Fibroblast of lung (primary cell): ENCODE data around the gene PDE11A. TPM values are rescaled to one million over a fixed set of nuclear protein-coding genes. Genes with fewer than 3 reads are reported as not detected.

ENCODE experiments used
- DNase-seq, 2 donors: peaks; one replicate each; pipeline versions ENCODE4 v3.0.0 to v3.0.0-alpha.2; 2010; ENCODE audit warnings: low read depth in 2 of 2
- H2AFZ ChIP-seq: 2 replicates; pipeline ENCODE4 v1.5.1; 2012; ENCODE audit warnings: low read length, control low read depth, inconsistent platforms
- H3K27ac ChIP-seq: 2 replicates; pipeline ENCODE4 v1.5.1; 2011; ENCODE audit warnings: low read length, control low read depth; ENCODE audit not compliant: insufficient read depth
- H3K27me3 ChIP-seq: 2 replicates; pipeline ENCODE4 v1.5.1; 2011; ENCODE audit warnings: mild to moderate bottlenecking, low read length; ENCODE audit not compliant: control insufficient read depth, insufficient read depth
- H3K36me3 ChIP-seq: 2 replicates; pipeline ENCODE4 v1.5.1; 2011; ENCODE audit warnings: low read length; ENCODE audit not compliant: control insufficient read depth, insufficient read depth
- H3K4me1 ChIP-seq: 2 replicates; pipeline ENCODE4 v1.5.1; 2011; ENCODE audit warnings: low read length; ENCODE audit not compliant: control insufficient read depth, insufficient read depth; ENCODE audit errors: extremely low read depth
- H3K4me2 ChIP-seq: 2 replicates; pipeline ENCODE4 v1.5.1; 2011; ENCODE audit warnings: low read length, control low read depth; ENCODE audit not compliant: insufficient read depth; ENCODE audit errors: extremely low read depth
- H3K4me3 ChIP-seq, 4 experiments: fragments of 200-600 bp in 1 of 4; sonication (generic) in 1 of 4; replicated peaks in 1 of 4; 2 replicates each; pipeline ENCODE4 v1.5.1; 2011 to 2016; ENCODE audit warnings: low read length in 4 of 4, low read depth in 3 of 4, mild to moderate bottlenecking in 3 of 4, control low read depth in 2 of 4, inconsistent platforms in 1 of 4, mixed read lengths in 1 of 4; ENCODE audit not compliant: insufficient read depth in 1 of 4; ENCODE audit errors: control extremely low read depth in 1 of 4
- H3K79me2 ChIP-seq: 2 replicates; pipeline ENCODE4 v1.5.1; 2012; ENCODE audit warnings: mild to moderate bottlenecking, low read length, inconsistent platforms; ENCODE audit not compliant: control insufficient read depth, insufficient read depth
- H3K9ac ChIP-seq: 2 replicates; pipeline ENCODE4 v1.5.1; 2011; ENCODE audit warnings: mild to moderate bottlenecking, low read length, control low read depth; ENCODE audit not compliant: insufficient read depth
- H3K9me3 ChIP-seq: 2 replicates; pipeline ENCODE4 v1.5.1; 2012; ENCODE audit warnings: low read depth, low read length; ENCODE audit not compliant: control insufficient read depth, insufficient read depth
- H4K20me1 ChIP-seq: 2 replicates; pipeline ENCODE4 v1.5.1; 2011; ENCODE audit warnings: low read length; ENCODE audit not compliant: control insufficient read depth, insufficient read depth; ENCODE audit errors: extremely low read depth
- EZH2 ChIP-seq: IDR thresholded peaks from 2 replicates; pipeline ENCODE4 v1.5.1; 2012; ENCODE audit warnings: low read length, control low read depth, mild to moderate bottlenecking; ENCODE audit errors: missing control alignments
- polyA plus RNA-seq, 2 donors: library from polyadenylated mRNA; depleted of rRNA in 1 of 2; stranded (reverse) in 1 of 2; unstranded in 1 of 2; fragments of >200 nt; gene quantifications; 2 replicates each; pipeline ENCODE4 v1.2.1, GENCODE V29; 2011 to 2012; ENCODE audit warnings: missing spikeins in 1 of 2
- total RNA-seq: library from RNA; depleted of rRNA; stranded (reverse); fragments of >200 nt; gene quantifications from 2 replicates; pipeline ENCODE4 v1.2.1, GENCODE V29; 2014
- TF ChIP-seq, protein P1 (sequence below), 2 donors: IDR thresholded peaks in 1 of 2; conservative IDR thresholded peaks in 1 of 2; 1 replicate in 1 of 2; 2 replicates in 1 of 2; pipeline ENCODE4 v1.5.1; 2011 to 2012; ENCODE audit warnings: low read length in 2 of 2, control low read depth in 1 of 2, inconsistent platforms in 1 of 2, low read depth in 1 of 2, mild to moderate bottlenecking in 1 of 2

Gene PDE11A
- total and polyA plus RNA-seq, 2 donors (not counting 1 experiment from before 2014, with no cell fraction given) = 0.03 to 0.33 TPM

DNA sequence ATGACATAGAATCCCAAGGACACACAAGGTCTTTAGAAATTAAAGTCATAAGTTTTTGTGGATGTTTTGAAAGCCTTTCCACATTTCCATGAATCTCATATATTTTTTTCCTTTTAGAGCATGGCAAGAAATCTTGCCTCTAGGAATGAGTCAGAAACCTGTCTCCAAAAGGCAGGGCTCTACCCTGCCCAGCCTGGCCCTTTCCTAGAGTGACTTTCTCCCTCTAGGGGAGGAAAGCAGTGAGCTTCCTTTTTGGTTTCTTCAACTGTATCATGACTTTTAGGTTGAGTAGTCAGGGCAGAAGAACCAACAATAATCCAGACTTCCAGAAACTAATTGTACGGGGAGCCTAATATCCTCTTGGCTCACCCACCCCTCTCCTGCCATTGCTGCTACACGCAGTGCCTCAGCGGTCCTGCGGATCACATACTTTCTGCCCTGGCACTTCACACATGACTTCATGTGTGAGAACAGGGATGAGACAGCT, 379.8 kb downstream of the PDE11A start:
- Histone ChIP-seq H3K27ac (no peak overlapping the region), H4K20me1 (no peaks in the 10 kb centered on the region), H3K9me3 (no peaks in the 10 kb centered on the region), H3K36me3 (no peaks in the 10 kb centered on the region), H3K79me2 (no peaks in the 10 kb centered on the region), H3K4me1 (no peaks in the 10 kb centered on the region), H3K4me2 (no peak overlapping the region), H3K4me3 (no peak overlapping the region), H3K9ac (no peak overlapping the region), H3K27me3 (no peaks in the 10 kb centered on the region), H2AFZ (no peak overlapping the region)
- DNase-seq = peak in 1 of 2 donors; percentile 6
- no peak for TF ChIP-seq EZH2
- TF ChIP-seq, protein P1, sequence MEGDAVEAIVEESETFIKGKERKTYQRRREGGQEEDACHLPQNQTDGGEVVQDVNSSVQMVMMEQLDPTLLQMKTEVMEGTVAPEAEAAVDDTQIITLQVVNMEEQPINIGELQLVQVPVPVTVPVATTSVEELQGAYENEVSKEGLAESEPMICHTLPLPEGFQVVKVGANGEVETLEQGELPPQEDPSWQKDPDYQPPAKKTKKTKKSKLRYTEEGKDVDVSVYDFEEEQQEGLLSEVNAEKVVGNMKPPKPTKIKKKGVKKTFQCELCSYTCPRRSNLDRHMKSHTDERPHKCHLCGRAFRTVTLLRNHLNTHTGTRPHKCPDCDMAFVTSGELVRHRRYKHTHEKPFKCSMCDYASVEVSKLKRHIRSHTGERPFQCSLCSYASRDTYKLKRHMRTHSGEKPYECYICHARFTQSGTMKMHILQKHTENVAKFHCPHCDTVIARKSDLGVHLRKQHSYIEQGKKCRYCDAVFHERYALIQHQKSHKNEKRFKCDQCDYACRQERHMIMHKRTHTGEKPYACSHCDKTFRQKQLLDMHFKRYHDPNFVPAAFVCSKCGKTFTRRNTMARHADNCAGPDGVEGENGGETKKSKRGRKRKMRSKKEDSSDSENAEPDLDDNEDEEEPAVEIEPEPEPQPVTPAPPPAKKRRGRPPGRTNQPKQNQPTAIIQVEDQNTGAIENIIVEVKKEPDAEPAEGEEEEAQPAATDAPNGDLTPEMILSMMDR (conservative IDR thresholded peaks at IDR 0.05 in 1 of 2, IDR thresholded peaks at IDR 0.05 in 1 of 2; ENCODE audit: low read depth in 1 of 2, low read length in 2 of 2) = no peak

DNA sequence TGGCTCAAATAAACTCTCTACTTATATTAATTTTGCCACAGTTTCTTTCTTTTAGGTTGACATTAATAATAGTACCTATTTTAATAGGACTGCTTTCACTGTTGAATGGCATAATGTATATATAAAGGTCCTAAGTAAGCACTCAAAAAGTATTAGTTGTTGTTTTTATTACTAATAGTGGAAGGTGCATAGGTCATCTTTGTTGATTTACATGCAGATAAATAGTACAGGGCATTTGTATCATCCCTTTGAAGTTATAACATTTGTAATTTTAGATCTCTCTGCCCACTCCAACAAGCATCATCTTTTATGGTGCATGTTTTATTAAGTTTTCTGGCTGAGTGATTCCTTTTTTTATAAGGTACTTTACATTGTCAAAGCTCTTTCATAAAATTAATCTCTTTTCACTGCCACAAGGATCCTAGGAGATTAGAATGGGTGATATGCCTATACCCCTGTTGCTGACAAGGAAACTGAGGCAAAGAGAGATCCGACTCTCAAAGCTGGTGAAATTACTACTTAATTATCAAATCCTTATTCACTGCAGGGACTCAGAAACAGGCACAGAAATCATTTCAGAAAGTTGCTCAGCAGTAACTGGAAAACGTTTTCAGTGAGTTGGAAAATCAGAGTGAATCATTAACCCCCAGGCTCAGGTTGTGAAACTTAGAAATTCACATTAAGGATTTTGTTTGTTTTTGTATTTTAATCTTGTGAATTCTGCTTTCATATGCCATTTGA, 380.4 kb downstream of the PDE11A start:
- TF ChIP-seq, protein P1 (conservative IDR thresholded peaks at IDR 0.05 in 1 of 2, IDR thresholded peaks at IDR 0.05 in 1 of 2; ENCODE audit: low read depth in 1 of 2, low read length in 2 of 2) = no peak
- no peak for TF ChIP-seq EZH2
- DNase-seq = no peak

DNA sequence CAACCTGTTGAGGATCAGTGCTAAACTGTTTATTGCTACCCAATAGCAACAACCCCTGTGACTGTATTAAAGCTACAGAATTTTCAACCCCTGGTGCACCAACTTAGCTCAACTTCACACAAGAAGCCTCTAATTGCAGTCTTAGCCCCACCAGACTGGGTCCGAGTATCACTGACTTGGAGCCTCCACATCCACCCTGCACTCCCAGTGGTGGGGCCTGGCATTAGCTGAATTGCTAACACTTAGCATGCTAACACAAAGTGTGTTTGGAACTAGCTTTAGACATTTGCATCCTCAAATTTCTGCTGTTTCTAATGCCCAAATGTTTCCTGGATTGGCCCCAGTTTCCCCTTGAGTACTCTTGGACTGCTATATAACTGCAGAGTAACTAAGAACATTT, 381.4 kb downstream of the PDE11A start:
- Histone ChIP-seq H3K27me3 (no peaks in the 10 kb centered on the region), H3K4me3 (no peak overlapping the region), H2AFZ (no peak overlapping the region), H3K27ac (no peak overlapping the region), H3K4me2 (no peak overlapping the region), H3K79me2 (no peaks in the 10 kb centered on the region), H3K9me3 (no peaks in the 10 kb centered on the region), H3K36me3 (no peaks in the 10 kb centered on the region), H4K20me1 (no peaks in the 10 kb centered on the region), H3K9ac (no peak overlapping the region), H3K4me1 (no peaks in the 10 kb centered on the region)
- no peak for TF ChIP-seq EZH2
- TF ChIP-seq, protein P1 (conservative IDR thresholded peaks at IDR 0.05 in 1 of 2, IDR thresholded peaks at IDR 0.05 in 1 of 2; ENCODE audit: low read depth in 1 of 2, low read length in 2 of 2) = no peak
- DNase-seq = no peak

More for the DNA sequence above, 380.4 kb downstream of the PDE11A start:
- H3K9ac ChIP-seq = no peak overlapping the region
- no peaks in the 10 kb centered on the region for H3K36me3 ChIP-seq
- no peak overlapping the region for H3K27ac ChIP-seq
- H4K20me1 ChIP-seq = no peaks in the 10 kb centered on the region
- no peak overlapping the region for H3K4me3 ChIP-seq
- H2AFZ ChIP-seq = no peak overlapping the region
- no peak overlapping the region for H3K4me2 ChIP-seq
- no peaks in the 10 kb centered on the region for H3K27me3 ChIP-seq
- no peaks in the 10 kb centered on the region for H3K9me3 ChIP-seq
- no peaks in the 10 kb centered on the region for H3K4me1 ChIP-seq
- H3K79me2 ChIP-seq = no peaks in the 10 kb centered on the region
